Type B pancreatic cell (in vitro differentiated cells): Measurements from ENCODE around the gene KCNJ12. TPM values are rescaled to one million over a fixed set of nuclear protein-coding genes. Genes with fewer than 3 reads are reported as not detected.

Experiments
- DNase-seq: peaks from one replicate; pipeline ENCODE4 v3.0.0; 2021; ENCODE audit warnings: mixed read lengths; ENCODE audit not compliant: unreplicated experiment; ENCODE audit errors: extremely low spot score
- H3K27ac Mint-ChIP-seq: 2 replicates; pipeline ENCODE4 v1.8.0; 2021; ENCODE audit warnings: mild to moderate bottlenecking, mixed read lengths
- H3K27me3 Mint-ChIP-seq: 2 replicates; pipeline ENCODE4 v1.8.0; 2021; ENCODE audit warnings: mixed read lengths
- H3K36me3 Mint-ChIP-seq: 2 replicates; pipeline ENCODE4 v1.8.0; 2021; ENCODE audit warnings: mixed read lengths
- H3K4me1 Mint-ChIP-seq: one replicate; pipeline ENCODE4 v1.8.0; 2021; ENCODE audit warnings: mixed read lengths; ENCODE audit not compliant: unreplicated experiment
- H3K4me3 Mint-ChIP-seq: 2 replicates; pipeline ENCODE4 v1.8.0; 2021; ENCODE audit warnings: mild to moderate bottlenecking, mixed read lengths
- H3K9me3 Mint-ChIP-seq: 2 replicates; pipeline ENCODE4 v1.8.0; 2021; ENCODE audit warnings: mixed read lengths
- total RNA-seq: library from RNA; stranded (reverse); gene quantifications from 2 replicates; pipeline ENCODE4 v1.2.1, GENCODE V29; 2021; ENCODE audit warnings: low replicate concordance
- TF ChIP-seq, protein P1 (sequence below): fragments of 200-600 bp; sonication (generic); conservative IDR thresholded peaks from 2 replicates; pipeline ENCODE4 v1.5.0; 2021; ENCODE audit warnings: antibody characterized with exemption, mild to moderate bottlenecking

The KCNJ12 gene
- total RNA-seq, 1 donor from 2014 or later = 2.2 TPM

DNA sequence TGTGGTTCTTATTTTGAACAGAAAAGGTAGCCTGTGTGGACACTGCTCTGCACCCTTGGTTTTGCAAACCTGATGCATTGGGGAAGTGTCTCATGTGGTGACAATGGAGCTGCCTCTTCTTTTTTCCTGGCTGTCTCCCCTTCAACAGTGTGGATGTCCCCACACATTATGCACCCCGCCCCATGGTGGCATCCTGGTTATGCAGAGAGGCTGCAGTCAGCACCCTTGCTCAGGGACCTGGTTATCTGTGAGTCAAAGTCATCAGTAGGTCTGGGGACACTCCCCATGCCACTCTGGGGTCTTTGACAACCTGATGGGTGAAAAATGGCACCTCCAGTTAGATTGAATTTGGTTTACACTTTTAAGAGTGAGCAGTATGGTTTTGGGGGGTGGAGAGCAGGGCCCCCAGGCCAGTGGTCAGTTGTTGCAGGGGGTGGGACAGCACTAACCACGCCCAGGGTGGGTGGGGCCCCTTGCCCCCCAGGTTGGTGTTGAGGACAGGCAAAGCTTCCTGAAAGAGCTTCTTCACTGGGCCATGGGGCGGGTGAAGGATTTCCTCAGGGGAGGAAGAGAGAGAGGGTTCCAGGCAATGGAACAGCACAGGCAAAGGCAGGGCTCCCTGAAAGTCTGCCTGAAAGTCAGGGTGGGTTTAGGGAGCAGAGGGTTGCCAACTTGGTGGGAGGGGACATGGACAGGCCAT, 24.6 kb upstream of the KCNJ12 start:
- Mint-ChIP-seq H3K9me3 (no peaks in the 10 kb centered on the region), H3K36me3 (no peaks in the 10 kb centered on the region), H3K27me3 (peaks cover 2% of the 10 kb centered on the region), H3K4me1 (peaks cover 12% of the 10 kb centered on the region), H3K27ac (no peak overlapping the region), H3K4me3 (no peak overlapping the region)
- TF ChIP-seq, protein P1, sequence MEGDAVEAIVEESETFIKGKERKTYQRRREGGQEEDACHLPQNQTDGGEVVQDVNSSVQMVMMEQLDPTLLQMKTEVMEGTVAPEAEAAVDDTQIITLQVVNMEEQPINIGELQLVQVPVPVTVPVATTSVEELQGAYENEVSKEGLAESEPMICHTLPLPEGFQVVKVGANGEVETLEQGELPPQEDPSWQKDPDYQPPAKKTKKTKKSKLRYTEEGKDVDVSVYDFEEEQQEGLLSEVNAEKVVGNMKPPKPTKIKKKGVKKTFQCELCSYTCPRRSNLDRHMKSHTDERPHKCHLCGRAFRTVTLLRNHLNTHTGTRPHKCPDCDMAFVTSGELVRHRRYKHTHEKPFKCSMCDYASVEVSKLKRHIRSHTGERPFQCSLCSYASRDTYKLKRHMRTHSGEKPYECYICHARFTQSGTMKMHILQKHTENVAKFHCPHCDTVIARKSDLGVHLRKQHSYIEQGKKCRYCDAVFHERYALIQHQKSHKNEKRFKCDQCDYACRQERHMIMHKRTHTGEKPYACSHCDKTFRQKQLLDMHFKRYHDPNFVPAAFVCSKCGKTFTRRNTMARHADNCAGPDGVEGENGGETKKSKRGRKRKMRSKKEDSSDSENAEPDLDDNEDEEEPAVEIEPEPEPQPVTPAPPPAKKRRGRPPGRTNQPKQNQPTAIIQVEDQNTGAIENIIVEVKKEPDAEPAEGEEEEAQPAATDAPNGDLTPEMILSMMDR = no peak
- DNase-seq = no peak

DNA sequence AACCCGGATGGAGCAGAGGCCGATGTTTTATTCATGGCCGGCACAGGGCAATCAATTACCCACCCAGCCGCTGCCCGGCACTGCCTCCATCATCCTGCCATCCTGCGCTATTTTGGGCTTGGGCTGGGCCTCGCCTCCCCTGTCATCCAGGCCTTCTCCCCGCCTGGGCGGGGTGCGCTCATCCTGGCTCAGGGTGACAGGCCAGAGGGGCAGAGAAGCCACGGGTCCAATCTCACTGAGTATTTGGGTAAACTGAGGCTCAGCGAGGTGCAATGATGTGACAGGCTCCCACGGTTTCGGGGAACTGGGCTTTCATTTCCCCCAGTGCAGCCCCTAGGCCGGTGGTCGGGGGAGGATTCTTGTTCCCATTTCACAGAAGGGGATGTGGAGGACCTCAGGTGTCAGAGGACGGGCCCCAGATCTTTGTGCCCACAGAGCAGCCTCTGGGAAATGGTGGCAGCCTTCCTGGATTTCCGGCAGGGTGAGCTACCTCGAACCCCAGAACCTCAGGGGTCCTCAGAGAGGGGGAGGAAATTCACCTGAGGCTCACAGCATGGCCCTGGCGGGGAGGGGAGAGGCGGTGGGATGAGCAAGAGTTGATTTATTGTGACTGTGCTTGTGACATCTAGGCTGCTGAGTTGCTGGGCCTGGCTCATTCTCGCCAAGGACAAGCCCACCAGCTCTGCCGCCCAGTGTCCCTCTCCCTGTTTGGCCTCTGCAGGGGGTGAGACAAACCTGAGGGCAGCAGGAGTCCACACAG, 23.8 kb upstream of the KCNJ12 start:
- H3K27me3 Mint-ChIP-seq = peaks cover 7% of the 10 kb centered on the region
- no peak for DNase-seq
- no peaks in the 10 kb centered on the region for H3K36me3 Mint-ChIP-seq
- H3K9me3 Mint-ChIP-seq = no peaks in the 10 kb centered on the region
- H3K27ac Mint-ChIP-seq = no peak overlapping the region
- TF ChIP-seq, protein P1 = no peak
- peaks cover 19% of the 10 kb centered on the region for H3K4me1 Mint-ChIP-seq
- H3K4me3 Mint-ChIP-seq = no peak overlapping the region

DNA sequence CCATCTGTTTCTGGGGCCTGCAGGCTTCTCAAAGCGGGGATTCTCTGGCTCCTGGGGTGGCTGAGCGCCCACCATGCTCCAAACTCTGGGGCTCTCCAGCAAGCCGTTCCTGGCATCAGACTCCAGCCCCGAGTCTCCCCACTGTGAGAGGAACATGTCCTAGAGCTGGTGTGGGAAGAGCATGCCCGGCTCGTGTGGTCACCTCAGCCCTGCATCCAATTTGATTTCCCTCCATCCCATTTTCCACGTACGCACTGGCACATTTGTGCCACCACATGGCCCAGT, 23.2 kb upstream of the KCNJ12 start:
- Mint-ChIP-seq H3K27ac (no peak overlapping the region), H3K4me3 (no peak overlapping the region), H3K4me1 (peaks cover 21% of the 10 kb centered on the region), H3K9me3 (no peaks in the 10 kb centered on the region), H3K36me3 (no peaks in the 10 kb centered on the region), H3K27me3 (peaks cover 7% of the 10 kb centered on the region)
- no peak for DNase-seq
- TF ChIP-seq, protein P1 = no peak

DNA sequence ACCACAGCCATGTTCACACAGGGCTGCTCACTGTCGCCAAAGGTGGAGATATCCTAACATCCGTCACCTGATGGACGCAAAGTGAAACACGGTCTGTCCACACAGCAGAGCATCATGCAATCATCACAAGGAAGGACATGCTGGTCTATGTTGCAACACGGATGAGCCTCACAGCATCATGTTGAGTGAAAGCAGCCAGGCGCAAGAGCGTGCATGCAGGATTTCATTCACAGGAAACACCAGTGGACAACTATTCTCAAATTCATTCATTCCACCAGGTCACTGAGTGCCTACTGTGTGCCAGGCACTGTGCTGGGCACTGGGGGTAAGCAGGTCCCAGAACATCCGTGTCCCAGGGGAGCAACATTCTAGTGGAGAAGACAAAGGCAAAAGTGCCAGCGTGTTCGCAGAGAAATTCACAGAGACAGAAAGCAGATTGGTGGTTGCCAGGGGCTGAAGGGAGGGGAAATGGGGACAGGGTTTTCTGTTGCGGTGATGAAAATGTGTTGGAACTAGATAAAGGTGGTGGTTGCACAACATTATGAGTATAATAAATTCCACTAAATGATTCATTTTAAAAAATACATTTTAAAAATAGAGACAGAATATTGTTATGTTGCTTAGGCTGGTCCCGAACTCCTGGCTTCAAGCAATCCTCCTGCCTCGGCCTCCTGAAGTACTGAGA, 22.7 kb upstream of the KCNJ12 start:
- Mint-ChIP-seq H3K9me3 (no peaks in the 10 kb centered on the region), H3K27ac (no peak overlapping the region), H3K4me3 (no peak overlapping the region), H3K27me3 (peaks cover 10% of the 10 kb centered on the region), H3K4me1 (peaks cover 26% of the 10 kb centered on the region), H3K36me3 (no peaks in the 10 kb centered on the region)
- TF ChIP-seq, protein P1 = no peak
- DNase-seq = no peak

DNA sequence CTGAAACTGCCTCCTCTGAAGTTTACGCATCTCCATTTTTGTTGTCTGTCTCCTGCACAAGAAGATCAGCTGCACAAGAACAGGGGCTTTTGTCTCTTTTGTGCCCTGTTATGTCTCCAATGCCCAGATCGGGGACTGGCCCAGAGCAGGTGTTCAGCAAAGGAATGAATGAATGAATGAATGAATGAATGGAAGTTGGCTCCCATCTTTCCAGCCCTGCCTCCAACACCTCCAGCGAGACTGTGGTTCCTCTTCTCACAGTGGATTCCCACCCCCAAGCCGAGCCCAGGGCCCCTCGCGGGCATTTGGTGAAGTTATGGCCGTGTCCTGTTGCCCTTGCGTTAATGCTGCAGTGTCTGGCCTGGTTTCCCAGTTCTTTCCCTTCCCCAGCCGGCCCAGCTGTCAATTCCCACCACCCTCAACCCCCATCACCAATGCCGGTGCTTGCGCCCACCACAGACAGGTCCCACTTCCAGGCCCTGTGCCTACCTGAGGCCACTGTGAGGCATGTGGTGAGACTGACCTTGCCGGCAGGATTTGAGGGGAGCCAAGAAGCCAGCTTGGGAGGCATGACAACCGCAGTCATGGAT, 21.3 kb upstream of the KCNJ12 start:
- H3K4me1 Mint-ChIP-seq = peaks cover 32% of the 10 kb centered on the region
- H3K27ac Mint-ChIP-seq = no peak overlapping the region
- no peak for DNase-seq
- TF ChIP-seq, protein P1 = no peak
- no peaks in the 10 kb centered on the region for H3K9me3 Mint-ChIP-seq
- peaks cover 13% of the 10 kb centered on the region for H3K27me3 Mint-ChIP-seq
- H3K4me3 Mint-ChIP-seq = no peak overlapping the region
- H3K36me3 Mint-ChIP-seq = no peaks in the 10 kb centered on the region
